ENCODE results near the gene HTR4. TPM values are rescaled to one million over a fixed set of nuclear protein-coding genes. Genes with fewer than 3 reads are reported as not detected.

Gene HTR4
- total RNA-seq, 1 experiment from 2014 or later, result not detected

DNA sequence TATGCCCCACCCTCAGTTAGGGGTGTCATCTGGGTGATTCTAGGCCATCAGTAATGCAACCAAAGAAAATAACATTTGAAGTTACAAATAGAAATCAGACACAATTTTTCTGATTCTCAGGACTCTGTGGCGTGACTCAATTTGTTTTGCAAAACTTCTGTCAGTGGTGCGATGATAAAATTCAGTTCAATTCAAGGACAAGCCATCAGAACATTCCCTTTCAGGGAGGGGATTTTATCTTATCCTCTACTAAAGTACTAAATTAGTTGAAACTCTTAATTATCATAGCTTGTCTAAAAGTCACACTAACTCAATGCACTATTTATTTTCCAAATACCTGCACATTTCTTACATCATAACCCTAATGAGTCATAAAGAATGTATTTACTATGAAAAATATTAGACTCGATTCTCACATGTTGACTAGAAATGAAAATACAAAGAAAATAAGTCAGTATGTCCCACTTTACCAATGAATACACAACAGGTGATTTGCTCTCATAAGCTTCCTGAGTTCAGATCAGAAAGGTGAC is 28.2 kb downstream of the HTR4 start:
- Histone ChIP-seq H3K79me2 (ENCODE audit: insufficient read depth, low read length) (no peaks in the 10 kb centered on the region), H2BK15ac (ENCODE audit: low read depth, low read length) (no peak overlapping the region), H2BK120ac (ENCODE audit: low read depth, low read length, poor library complexity, severe bottlenecking) (no peak overlapping the region), H4K91ac (ENCODE audit: insufficient read length, low read depth, low read length) (no peak overlapping the region), H3K4ac (ENCODE audit: low read depth, low read length) (no peak overlapping the region), H3K23ac (ENCODE audit: insufficient read length, low read depth, low read length) (no peak overlapping the region), H3K4me1 (ENCODE audit: insufficient read depth, low read length) (no peaks in the 10 kb centered on the region), H3K27ac (ENCODE audit: insufficient read length, low read depth, low read length) (no peak overlapping the region), H2AFZ (ENCODE audit: low read length) (no peak overlapping the region), H2BK5ac (ENCODE audit: insufficient read length, low read length) (no peak overlapping the region), H3K9ac (ENCODE audit: extremely low read depth, insufficient read length, low read length) (no peak overlapping the region), H3K79me1 (ENCODE audit: insufficient read depth, low read depth, low read length, poor library complexity, severe bottlenecking) (no peaks in the 10 kb centered on the region), H3K27me3 (ENCODE audit: insufficient read depth, low read length) (no peaks in the 10 kb centered on the region), H3K23me2 (ENCODE audit: insufficient read length, low read depth, low read length, poor library complexity, severe bottlenecking) (no peaks in the 10 kb centered on the region), H4K8ac (replicated peaks; ENCODE audit: insufficient read length, low read depth, low read length) (no peak overlapping the region), H3T11ph (ENCODE audit: low read length) (no peak overlapping the region), H3K56ac (ENCODE audit: insufficient read length, low read depth, low read length) (no peak overlapping the region), H3K4me2 (ENCODE audit: insufficient read depth, insufficient read length, low read length) (no peak overlapping the region), H4K20me1 (ENCODE audit: control insufficient read depth, insufficient read depth, insufficient read length) (no peaks in the 10 kb centered on the region), H2BK12ac (ENCODE audit: insufficient read length, low read depth, low read length) (no peak overlapping the region), H3K18ac (ENCODE audit: insufficient read length, low read depth, low read length) (no peak overlapping the region), H3K9me3 (ENCODE audit: control insufficient read depth, low read depth, low read length) (no peaks in the 10 kb centered on the region), H3K14ac (ENCODE audit: insufficient read depth, low read length) (no peak overlapping the region), H2BK20ac (ENCODE audit: low read depth, low read length, poor library complexity, severe bottlenecking) (no peak overlapping the region), H2AK5ac (ENCODE audit: insufficient read length, low read length) (no peak overlapping the region), H4K5ac (ENCODE audit: insufficient read length, low read depth, low read length) (no peak overlapping the region)
- Mint-ChIP-seq H3K36me3 (ENCODE audit: insufficient read depth in 1 of 3, low read depth in 3 of 3) (no peaks in the 10 kb centered on the region), H3K27me3 (ENCODE audit: low read depth) (peaks cover 1% of the 10 kb centered on the region; the same call in 1 of the 2 replicates), H3K27ac (no peak overlapping the region), H3K9me3 (no peaks in the 10 kb centered on the region), H3K4me1 (no peaks in the 10 kb centered on the region), H3K4me3 (no peak overlapping the region)
- TF ChIP-seq, protein P1, sequence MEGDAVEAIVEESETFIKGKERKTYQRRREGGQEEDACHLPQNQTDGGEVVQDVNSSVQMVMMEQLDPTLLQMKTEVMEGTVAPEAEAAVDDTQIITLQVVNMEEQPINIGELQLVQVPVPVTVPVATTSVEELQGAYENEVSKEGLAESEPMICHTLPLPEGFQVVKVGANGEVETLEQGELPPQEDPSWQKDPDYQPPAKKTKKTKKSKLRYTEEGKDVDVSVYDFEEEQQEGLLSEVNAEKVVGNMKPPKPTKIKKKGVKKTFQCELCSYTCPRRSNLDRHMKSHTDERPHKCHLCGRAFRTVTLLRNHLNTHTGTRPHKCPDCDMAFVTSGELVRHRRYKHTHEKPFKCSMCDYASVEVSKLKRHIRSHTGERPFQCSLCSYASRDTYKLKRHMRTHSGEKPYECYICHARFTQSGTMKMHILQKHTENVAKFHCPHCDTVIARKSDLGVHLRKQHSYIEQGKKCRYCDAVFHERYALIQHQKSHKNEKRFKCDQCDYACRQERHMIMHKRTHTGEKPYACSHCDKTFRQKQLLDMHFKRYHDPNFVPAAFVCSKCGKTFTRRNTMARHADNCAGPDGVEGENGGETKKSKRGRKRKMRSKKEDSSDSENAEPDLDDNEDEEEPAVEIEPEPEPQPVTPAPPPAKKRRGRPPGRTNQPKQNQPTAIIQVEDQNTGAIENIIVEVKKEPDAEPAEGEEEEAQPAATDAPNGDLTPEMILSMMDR (conservative IDR thresholded peaks at IDR 0.05), result no peak
- WGBS (ENCODE audit: extremely low coverage, insufficient read length, low lambda C conversion rate), result no CpG with 5 or more reads among the region's 3 CpGs
- DNase-seq, result no peak
